ENCODE measurements around the gene ENDOU. TPM values are rescaled to one million over a fixed set of nuclear protein-coding genes. Genes with fewer than 3 reads are reported as not detected.

Gene ENDOU
- total RNA-seq, 1 donor from 2014 or later: not detected

GRCh38 chr12:47714826-47715386 is 10.4 kb downstream of the ENDOU start:
- Histone ChIP-seq H3K27me3 (ENCODE audit: control insufficient read depth, insufficient read depth, low read length) (no peaks in the 10 kb centered on the region), H3K36me3 (ENCODE audit: control insufficient read depth, insufficient read depth, low read length) (no peaks in the 10 kb centered on the region), H3K4me3 (ENCODE audit: low read depth, low read length) (no peak overlapping the region)
- no peak for TF ChIP-seq CTCF (IDR thresholded peaks at IDR 0.05; ENCODE audit: insufficient read depth, low read length, poor library complexity, severe bottlenecking)
- no peak for DNase-seq (ENCODE audit: low read depth)

- Histone ChIP-seq H3K36me3 (ENCODE audit: control insufficient read depth, insufficient read depth, low read length) (no peaks in the 10 kb centered on the region), H3K4me3 (ENCODE audit: low read depth, low read length) (no peak overlapping the region), H3K27me3 (ENCODE audit: control insufficient read depth, insufficient read depth, low read length) (no peaks in the 10 kb centered on the region)
- no peak for TF ChIP-seq CTCF (IDR thresholded peaks at IDR 0.05; ENCODE audit: insufficient read depth, low read length, poor library complexity, severe bottlenecking)
- no peak for DNase-seq (ENCODE audit: low read depth)
Observed at GRCh38 chr12:47712171-47712570, 13.1 kb downstream of the ENDOU start.

- DNase-seq (ENCODE audit: low read depth): no peak
- Histone ChIP-seq H3K4me3 (ENCODE audit: low read depth, low read length) (no peak overlapping the region), H3K27me3 (ENCODE audit: control insufficient read depth, insufficient read depth, low read length) (no peaks in the 10 kb centered on the region), H3K36me3 (ENCODE audit: control insufficient read depth, insufficient read depth, low read length) (no peaks in the 10 kb centered on the region)
- TF ChIP-seq CTCF (IDR thresholded peaks at IDR 0.05; ENCODE audit: insufficient read depth, low read length, poor library complexity, severe bottlenecking): no peak
Observed at GRCh38 chr12:47711448-47711847, 13.8 kb downstream of the ENDOU start.

GRCh38 chr12:47710278-47710677 is 15.0 kb downstream of the ENDOU start:
- no peak for DNase-seq (ENCODE audit: low read depth)
- H3K27me3 ChIP-seq (ENCODE audit: control insufficient read depth, insufficient read depth, low read length): no peaks in the 10 kb centered on the region
- no peak for TF ChIP-seq CTCF (IDR thresholded peaks at IDR 0.05; ENCODE audit: insufficient read depth, low read length, poor library complexity, severe bottlenecking)
- no peaks in the 10 kb centered on the region for H3K36me3 ChIP-seq (ENCODE audit: control insufficient read depth, insufficient read depth, low read length)
- no peak overlapping the region for H3K4me3 ChIP-seq (ENCODE audit: low read depth, low read length)

- Histone ChIP-seq H3K27me3 (ENCODE audit: control insufficient read depth, insufficient read depth, low read length) (no peaks in the 10 kb centered on the region), H3K4me3 (ENCODE audit: low read depth, low read length) (no peak overlapping the region), H3K36me3 (ENCODE audit: control insufficient read depth, insufficient read depth, low read length) (no peaks in the 10 kb centered on the region)
- no peak for TF ChIP-seq CTCF (IDR thresholded peaks at IDR 0.05; ENCODE audit: insufficient read depth, low read length, poor library complexity, severe bottlenecking)
- no peak for DNase-seq (ENCODE audit: low read depth)
Observed at GRCh38 chr12:47709671-47710070, 15.6 kb downstream of the ENDOU start.

GRCh38 chr12:47709237-47709636 is 16.1 kb downstream of the ENDOU start:
- TF ChIP-seq CTCF (IDR thresholded peaks at IDR 0.05; ENCODE audit: insufficient read depth, low read length, poor library complexity, severe bottlenecking): no peak
- no peak for DNase-seq (ENCODE audit: low read depth)
- no peaks in the 10 kb centered on the region for H3K36me3 ChIP-seq (ENCODE audit: control insufficient read depth, insufficient read depth, low read length)
- no peaks in the 10 kb centered on the region for H3K27me3 ChIP-seq (ENCODE audit: control insufficient read depth, insufficient read depth, low read length)
- no peak overlapping the region for H3K4me3 ChIP-seq (ENCODE audit: low read depth, low read length)

Data from kidney epithelial cell (primary cell).